Measurements from ENCODE around the gene MEX3B. TPM values are rescaled to one million over a fixed set of nuclear protein-coding genes. Genes with fewer than 3 reads are reported as not detected.

MEX3B gene
- total and polyA plus RNA-seq, 7 donors, result 0.57 to 1.8 (median 1.2) TPM

GRCh38 chr15:82044373-82045178 is 1.2 kb downstream of the MEX3B start:
- no peak for ATAC-seq
- peaks cover 15% of the 10 kb centered on the region for H3K4me1 ChIP-seq
- peak overlapping the region; percentile 91 for H3K4me3 ChIP-seq
- peaks cover 0 to 13% of the 10 kb centered on the region in 2 donors for H3K36me3 ChIP-seq (ENCODE audit: insufficient read depth in 1 of 2, low read depth in 1 of 2)
- 6 to 9% (median 6%) methylated on average over 44 to 54 of the region's 54 CpGs for WGBS, 3 donors
- peak; percentile 40 to 57 for DNase-seq
- no peaks in the 10 kb centered on the region for H3K9me3 ChIP-seq
- peak overlapping the region; percentile 92 for H3K27ac ChIP-seq
- no peaks in the 10 kb centered on the region for H3K27me3 ChIP-seq (ENCODE audit: insufficient read depth in 3 of 3, low read length in 2 of 3)
- no peak for TF ChIP-seq CTCF (IDR thresholded peaks at IDR 0.05)
- intact Hi-C loops (cut with DNase I), result loop anchor here in 1 of 2 donors (10.0 kb wide), 1 partner anchor 150 kb away; no protein-coding TSS in a partner anchor

- H3K27me3 ChIP-seq (ENCODE audit: insufficient read depth in 3 of 3, low read length in 2 of 3), result no peaks in the 10 kb centered on the region
- 50 to 53% (median 52%) methylated on average over 47 to 51 of the region's 51 CpGs for WGBS, 3 donors
- no peak for TF ChIP-seq CTCF (IDR thresholded peaks at IDR 0.05)
- ATAC-seq (no peak), DNase-seq (peak in 1 of 2 donors; percentile 50)
- H3K9me3 ChIP-seq, result no peaks in the 10 kb centered on the region
- peaks cover 15% of the 10 kb centered on the region for H3K4me1 ChIP-seq
- intact Hi-C loops (cut with DNase I), result loop anchor here in 1 of 2 donors (10.0 kb wide), 1 partner anchor 151 kb away; no protein-coding TSS in a partner anchor
- no peak overlapping the region for H3K27ac ChIP-seq
- H3K4me3 ChIP-seq, result peak overlapping the region; percentile 91
- peaks cover 0 to 13% of the 10 kb centered on the region in 2 donors for H3K36me3 ChIP-seq (ENCODE audit: insufficient read depth in 1 of 2, low read depth in 1 of 2)
These were observed 1.9 kb downstream of the MEX3B start for GRCh38 chr15:82043796-82044372.

- WGBS, 3 donors, result 79 to 82% (median 80%) methylated on average over 40 to 47 of the region's 47 CpGs
- H3K36me3 ChIP-seq (ENCODE audit: insufficient read depth in 1 of 2, low read depth in 1 of 2), result peaks cover 0 to 13% of the 10 kb centered on the region in 2 donors
- TF ChIP-seq CTCF (IDR thresholded peaks at IDR 0.05), result no peak
- peaks cover 15% of the 10 kb centered on the region for H3K4me1 ChIP-seq
- H3K9me3 ChIP-seq, result no peaks in the 10 kb centered on the region
- intact Hi-C loops (cut with DNase I), result loop anchor here in 1 of 2 donors (10.0 kb wide), 1 partner anchor 152 kb away; no protein-coding TSS in a partner anchor
- H3K27me3 ChIP-seq (ENCODE audit: insufficient read depth in 3 of 3, low read length in 2 of 3), result no peaks in the 10 kb centered on the region
- H3K27ac ChIP-seq, result no peak overlapping the region
- H3K4me3 ChIP-seq, result peak overlapping the region; percentile 91
- ATAC-seq (no peak), DNase-seq (no peak)
These were observed 2.6 kb downstream of the MEX3B start for GRCh38 chr15:82043130-82043673.

GRCh38 chr15:82040862-82041261 is 5.0 kb downstream of the MEX3B start:
- Histone ChIP-seq H3K27ac (no peak overlapping the region), H3K9me3 (no peaks in the 10 kb centered on the region), H3K4me1 (peaks cover 15% of the 10 kb centered on the region), H3K36me3 (ENCODE audit: insufficient read depth in 1 of 2, low read depth in 1 of 2) (peaks cover 0 to 13% of the 10 kb centered on the region in 2 donors), H3K27me3 (ENCODE audit: insufficient read depth in 3 of 3, low read length in 2 of 3) (no peaks in the 10 kb centered on the region), H3K4me3 (no peak overlapping the region)
- DNase-seq, result no peak
- intact Hi-C loops (cut with DNase I), result loop anchor here in 1 of 2 donors (10.0 kb wide), 1 partner anchor 154 kb away; no protein-coding TSS in a partner anchor
- TF ChIP-seq CTCF (IDR thresholded peaks at IDR 0.05), result no peak
- 27 to 40% (median 27%) methylated on average over 4 of the region's 4 CpGs for WGBS, 3 donors
- no peak for ATAC-seq

All from psoas muscle (tissue), 8 donors.